Spleen (tissue), 11 donors: ENCODE results near the gene FNBP1. TPM values are rescaled to one million over a fixed set of nuclear protein-coding genes. Genes with fewer than 3 reads are reported as not detected.

Experiments
- DNase-seq: peaks from one replicate; pipeline ENCODE4 v3.0.0-alpha.2; 2020
- H3K27ac ChIP-seq, 8 donors: fragments of 200-600 bp; sonication (generic) in 7 of 8; 1 replicate in 4 of 8; 2 replicates in 4 of 8; pipeline versions ENCODE4 v1.5.0 to v1.8.0; 2016 to 2021; ENCODE audit warnings: inconsistent platforms in 4 of 8, mild to moderate bottlenecking in 4 of 8, moderate library complexity in 1 of 8
- H3K27me3 ChIP-seq, 7 donors: fragments of 200-600 bp; sonication (generic) in 6 of 7; replicated peaks in 1 of 7; 1 replicate in 4 of 7; 2 replicates in 3 of 7; pipeline versions ENCODE4 v1.5.0 to v1.8.0; 2016 to 2021; ENCODE audit warnings: inconsistent platforms in 3 of 7, mild to moderate bottlenecking in 1 of 7
- H3K36me3 ChIP-seq, 6 donors: fragments of 200-600 bp; sonication (generic) in 5 of 6; 1 replicate in 4 of 6; 2 replicates in 2 of 6; pipeline versions ENCODE4 v1.5.0 to v1.8.0; 2016 to 2021; ENCODE audit warnings: inconsistent platforms in 2 of 6
- H3K4me1 ChIP-seq, 6 donors: fragments of 200-600 bp; sonication (generic) in 5 of 6; 1 replicate in 3 of 6; 2 replicates in 3 of 6; pipeline versions ENCODE4 v1.5.0 to v1.8.0; 2016 to 2021; ENCODE audit warnings: inconsistent platforms in 3 of 6
- H3K4me3 ChIP-seq, 8 donors: fragments of 200-600 bp; sonication (generic) in 7 of 8; 1 replicate in 4 of 8; 2 replicates in 4 of 8; pipeline versions ENCODE4 v1.5.0 to v1.8.0; 2016 to 2021; ENCODE audit warnings: inconsistent platforms in 4 of 8, mild to moderate bottlenecking in 4 of 8, moderate library complexity in 2 of 8
- H3K9me3 ChIP-seq, 8 donors: fragments of 200-600 bp; sonication (generic) in 7 of 8; 1 replicate in 4 of 8; 2 replicates in 4 of 8; pipeline versions ENCODE4 v1.5.0 to v1.8.0; 2016 to 2021; ENCODE audit warnings: inconsistent platforms in 4 of 8
- CTCF ChIP-seq, 11 experiments: fragments of 200-600 bp in 7 of 11; fragments of 450-650 bp in 4 of 11; sonication (generic) in 4 of 11; IDR thresholded peaks in 8 of 11; conservative IDR thresholded peaks in 3 of 11; 1 replicate in 7 of 11; 2 replicates in 4 of 11; pipeline versions ENCODE4 v1.4.0 to v1.8.0; 2016 to 2021; ENCODE audit warnings: antibody characterized with exemption in 11 of 11, inconsistent platforms in 4 of 11, mild to moderate bottlenecking in 1 of 11
- POLR2A ChIP-seq, 3 donors: fragments of 450-650 bp; IDR thresholded peaks; one replicate each; pipeline ENCODE4 v1.5.1; 2017; ENCODE audit warnings: antibody characterized with exemption in 3 of 3, mild to moderate bottlenecking in 1 of 3
- POLR2AphosphoS5 ChIP-seq, 3 donors: sonication (generic); formaldehyde crosslinking; IDR thresholded peaks; one replicate each; pipeline ENCODE4 v1.5.1; 2017; ENCODE audit warnings: antibody characterized with exemption in 3 of 3
- WGBS, 5 donors: extraction: QIAGEN DNeasy Blood & Tissue Kit in 3 of 5; methylation state at CpG; one replicate each; pipeline versions ENCODE4 v1.1.5 to v1.1.7; 2013 to 2018; 5-methylcytosine and 5-hydroxymethylcytosine counted together
- intact Hi-C: fragments of 100-400 bp; cut with DNase I; formaldehyde crosslinking; loops from one replicate; pipeline ENCODE4 v1.15.0; 2023; ENCODE audit warnings: low total_unique reads
- polyA plus RNA-seq, 3 donors: library from polyadenylated mRNA; stranded (reverse); fragments of 200-250 nt; gene quantifications; one replicate each; pipeline ENCODE4 v1.2.1, GENCODE V29; 2013
- total RNA-seq, 7 donors: library from RNA; depleted of rRNA in 3 of 7; stranded (reverse); fragments of >200 nt in 3 of 7; fragmentation: NEBNext Ultra II Directional in 4 of 7; extraction: Animal tissue kit (Norgen Biotek cat#: 25700) in 4 of 7; gene quantifications; one replicate each; pipeline versions ENCODE4 v1.1.0 to v1.2.1, GENCODE V29; 2016 to 2021
- donor health status: healthy with polysubstance abuse.
- donor health status: DM: no; HTN: no; CAD: no; lungs with moderate emphysema.
- donor health status: DM: no; HTN: no; CAD: no.
- donor health status: Bipolar disorder and iron deficiency.
- donor health status: healthy.
- donor health status: DM: no; HTN: no; CAD: no.
- donor health status: DM: yes; HTN: yes; CAD: no.

FNBP1 gene
- total and polyA plus RNA-seq, 10 donors = 40.6 to 156 (median 146) TPM

- DNase-seq = peak; percentile 99
- peak overlapping the region; percentile 22 to 72 (median 48) for H3K4me3 ChIP-seq
- H3K9me3 ChIP-seq = no peaks in the 10 kb centered on the region
- 0 to 2% (median 0%) methylated on average over 13 to 27 of the region's 27 CpGs for WGBS, 5 donors
- peak overlapping the region; percentile 86 to 96 (median 92) for H3K27ac ChIP-seq
- intact Hi-C loops = loop anchor here (5.0 to 10.0 kb wide), 3 partner anchors 79 to 217 kb away; partner anchors contain the start of gene FNBP1
- H3K27me3 ChIP-seq = no peaks in the 10 kb centered on the region
- H3K36me3 ChIP-seq = peaks cover 0 to 14% (median 3%) of the 10 kb centered on the region in 6 donors
- H3K4me1 ChIP-seq = peaks cover 60 to 79% (median 75%) of the 10 kb centered on the region in 6 donors
- TF ChIP-seq POLR2A (IDR thresholded peaks at IDR 0.05) (peak in 2 of 3 donors; percentile 26 to 58), CTCF (IDR thresholded peaks at IDR 0.05 in 8 of 11, conservative IDR thresholded peaks at IDR 0.05 in 3 of 11) (peak; percentile 90 to 99 (median 97)), POLR2AphosphoS5 (IDR thresholded peaks at IDR 0.05) (peak; percentile 92 to 97 (median 95))
These were observed 157.3 kb downstream of the FNBP1 start for GRCh38 chr9:129885670-129886106.

GRCh38 chr9:129885018-129885669 lies 157.8 kb downstream of the FNBP1 start:
- peak overlapping the region; percentile 86 to 96 (median 92) for H3K27ac ChIP-seq
- 4 to 14% (median 7%) methylated on average over 22 to 27 of the region's 27 CpGs for WGBS, 5 donors
- peak; percentile 92 for DNase-seq
- H3K27me3 ChIP-seq = no peaks in the 10 kb centered on the region
- intact Hi-C loops = loop anchor here (5.0 to 10.0 kb wide), 3 partner anchors 80 to 217 kb away; partner anchors contain the start of gene FNBP1
- peaks cover 0 to 19% (median 3%) of the 10 kb centered on the region in 6 donors for H3K36me3 ChIP-seq
- H3K4me1 ChIP-seq = peaks cover 57 to 75% (median 69%) of the 10 kb centered on the region in 6 donors
- peak overlapping the region; percentile 22 to 72 (median 48) for H3K4me3 ChIP-seq
- peak in 6 of 11 experiments; percentile 4 to 43 (median 37) for TF ChIP-seq CTCF (IDR thresholded peaks at IDR 0.05 in 8 of 11, conservative IDR thresholded peaks at IDR 0.05 in 3 of 11)
- TF ChIP-seq POLR2A (IDR thresholded peaks at IDR 0.05) = no peak
- TF ChIP-seq POLR2AphosphoS5 (IDR thresholded peaks at IDR 0.05) = no peak
- no peaks in the 10 kb centered on the region for H3K9me3 ChIP-seq

GRCh38 chr9:129884220-129885017 lies 158.6 kb downstream of the FNBP1 start:
- Histone ChIP-seq H3K4me1 (peaks cover 49 to 68% (median 62%) of the 10 kb centered on the region in 6 donors), H3K36me3 (peaks cover 0 to 26% (median 1%) of the 10 kb centered on the region in 6 donors), H3K27me3 (no peaks in the 10 kb centered on the region), H3K4me3 (peak overlapping the region; percentile 22 to 72 (median 48)), H3K9me3 (no peaks in the 10 kb centered on the region), H3K27ac (peak overlapping the region; percentile 86 to 96 (median 92))
- intact Hi-C loops = loop anchor here (5.0 to 10.0 kb wide), 3 partner anchors 80 to 218 kb away; partner anchors contain the start of gene FNBP1
- TF ChIP-seq CTCF (IDR thresholded peaks at IDR 0.05 in 8 of 11, conservative IDR thresholded peaks at IDR 0.05 in 3 of 11) (no peak), POLR2A (IDR thresholded peaks at IDR 0.05) (peak in 1 of 3 donors; percentile 25), POLR2AphosphoS5 (IDR thresholded peaks at IDR 0.05) (peak; percentile 89 to 93 (median 91))
- 3 to 10% (median 3%) methylated on average over 19 to 24 of the region's 24 CpGs for WGBS, 5 donors
- peak; percentile 100 for DNase-seq
